ENCODE data around the gene ADAM22.

ADAM22 gene

GRCh38 chr7:88111954-88112471 lies 178.0 kb downstream of the ADAM22 start:
- Mint-ChIP-seq H3K4me1 (ENCODE audit: low read depth) (no peaks in the 10 kb centered on the region), H3K27ac (no peak overlapping the region), H3K4me3 (no peak overlapping the region), H3K9me3 (no peaks in the 10 kb centered on the region), H3K27me3 (ENCODE audit: low read depth) (no peaks in the 10 kb centered on the region), H3K36me3 (ENCODE audit: low read depth) (no peaks in the 10 kb centered on the region)
- DNase-seq (ENCODE audit: low spot score), result no peak

- Mint-ChIP-seq H3K27me3 (ENCODE audit: low read depth) (no peaks in the 10 kb centered on the region), H3K27ac (no peak overlapping the region)
Observed at GRCh38 chr7:88115258-88115796, 181.3 kb downstream of the ADAM22 start.

GRCh38 chr7:88115816-88116215 lies 181.8 kb downstream of the ADAM22 start:
- Mint-ChIP-seq H3K36me3 (ENCODE audit: low read depth) (no peaks in the 10 kb centered on the region), H3K27me3 (ENCODE audit: low read depth) (no peaks in the 10 kb centered on the region), H3K27ac (no peak overlapping the region), H3K9me3 (no peaks in the 10 kb centered on the region), H3K4me1 (ENCODE audit: low read depth) (no peaks in the 10 kb centered on the region), H3K4me3 (no peak overlapping the region)
- no peak for DNase-seq (ENCODE audit: low spot score)

More at GRCh38 chr7:88115258-88115796, 181.3 kb downstream of the ADAM22 start:
- H3K36me3 Mint-ChIP-seq (ENCODE audit: low read depth), result no peaks in the 10 kb centered on the region
- DNase-seq (ENCODE audit: low spot score), result no peak
- H3K4me3 Mint-ChIP-seq, result no peak overlapping the region
- no peaks in the 10 kb centered on the region for H3K4me1 Mint-ChIP-seq (ENCODE audit: low read depth)
- H3K9me3 Mint-ChIP-seq, result no peaks in the 10 kb centered on the region

- no peak overlapping the region for H3K27ac Mint-ChIP-seq
- H3K9me3 Mint-ChIP-seq, result no peaks in the 10 kb centered on the region
- no peaks in the 10 kb centered on the region for H3K4me1 Mint-ChIP-seq (ENCODE audit: low read depth)
- no peak for DNase-seq (ENCODE audit: low spot score)
- H3K36me3 Mint-ChIP-seq (ENCODE audit: low read depth), result no peaks in the 10 kb centered on the region
- H3K27me3 Mint-ChIP-seq (ENCODE audit: low read depth), result no peaks in the 10 kb centered on the region
- H3K4me3 Mint-ChIP-seq, result no peak overlapping the region
Observed at GRCh38 chr7:88116235-88116795, 182.3 kb downstream of the ADAM22 start.

GRCh38 chr7:88117325-88117724 lies 183.3 kb downstream of the ADAM22 start:
- Mint-ChIP-seq H3K4me3 (no peak overlapping the region), H3K4me1 (ENCODE audit: low read depth) (no peaks in the 10 kb centered on the region), H3K27me3 (ENCODE audit: low read depth) (no peaks in the 10 kb centered on the region), H3K9me3 (no peaks in the 10 kb centered on the region), H3K27ac (no peak overlapping the region), H3K36me3 (ENCODE audit: low read depth) (no peaks in the 10 kb centered on the region)
- no peak for DNase-seq (ENCODE audit: low spot score)

- no peak overlapping the region for H3K27ac Mint-ChIP-seq
- DNase-seq (ENCODE audit: low spot score), result no peak
- no peak overlapping the region for H3K4me3 Mint-ChIP-seq
- H3K36me3 Mint-ChIP-seq (ENCODE audit: low read depth), result no peaks in the 10 kb centered on the region
- H3K27me3 Mint-ChIP-seq (ENCODE audit: low read depth), result peaks cover 2% of the 10 kb centered on the region
- H3K4me1 Mint-ChIP-seq (ENCODE audit: low read depth), result no peaks in the 10 kb centered on the region
- H3K9me3 Mint-ChIP-seq, result no peaks in the 10 kb centered on the region
Observed at GRCh38 chr7:88121335-88121734, 187.3 kb downstream of the ADAM22 start.

GRCh38 chr7:88127637-88128290 lies 193.7 kb downstream of the ADAM22 start:
- H3K27me3 Mint-ChIP-seq (ENCODE audit: low read depth), result peaks cover 2% of the 10 kb centered on the region
- H3K36me3 Mint-ChIP-seq (ENCODE audit: low read depth), result no peaks in the 10 kb centered on the region
- no peak for DNase-seq (ENCODE audit: low spot score)
- H3K27ac Mint-ChIP-seq, result no peak overlapping the region
- H3K9me3 Mint-ChIP-seq, result no peaks in the 10 kb centered on the region
- no peak overlapping the region for H3K4me3 Mint-ChIP-seq
- H3K4me1 Mint-ChIP-seq (ENCODE audit: low read depth), result no peaks in the 10 kb centered on the region

GRCh38 chr7:88132725-88133124 lies 198.7 kb downstream of the ADAM22 start:
- H3K4me1 Mint-ChIP-seq (ENCODE audit: low read depth), result no peaks in the 10 kb centered on the region
- no peak for DNase-seq (ENCODE audit: low spot score)
- no peak overlapping the region for H3K27ac Mint-ChIP-seq
- H3K9me3 Mint-ChIP-seq, result no peaks in the 10 kb centered on the region
- H3K27me3 Mint-ChIP-seq (ENCODE audit: low read depth), result no peaks in the 10 kb centered on the region
- no peak overlapping the region for H3K4me3 Mint-ChIP-seq
- no peaks in the 10 kb centered on the region for H3K36me3 Mint-ChIP-seq (ENCODE audit: low read depth)

GRCh38 chr7:88140947-88141346 lies 206.9 kb downstream of the ADAM22 start:
- no peaks in the 10 kb centered on the region for H3K36me3 Mint-ChIP-seq (ENCODE audit: low read depth)

GRCh38 chr7:88141479-88141878 lies 207.4 kb downstream of the ADAM22 start:
- Mint-ChIP-seq H3K4me3 (no peak overlapping the region), H3K36me3 (ENCODE audit: low read depth) (no peaks in the 10 kb centered on the region), H3K27ac (no peak overlapping the region), H3K4me1 (ENCODE audit: low read depth) (no peaks in the 10 kb centered on the region), H3K27me3 (ENCODE audit: low read depth) (no peaks in the 10 kb centered on the region), H3K9me3 (no peaks in the 10 kb centered on the region)
- no peak for DNase-seq (ENCODE audit: low spot score)

More at GRCh38 chr7:88140947-88141346, 206.9 kb downstream of the ADAM22 start:
- Mint-ChIP-seq H3K9me3 (no peaks in the 10 kb centered on the region), H3K4me1 (ENCODE audit: low read depth) (no peaks in the 10 kb centered on the region), H3K27me3 (ENCODE audit: low read depth) (no peaks in the 10 kb centered on the region), H3K4me3 (no peak overlapping the region), H3K27ac (no peak overlapping the region)
- DNase-seq (ENCODE audit: low spot score), result no peak

GRCh38 chr7:88141953-88142352 lies 207.9 kb downstream of the ADAM22 start:
- no peak for DNase-seq (ENCODE audit: low spot score)

GRCh38 chr7:88146616-88147015 lies 212.6 kb downstream of the ADAM22 start:
- no peak overlapping the region for H3K27ac Mint-ChIP-seq

More at GRCh38 chr7:88141953-88142352, 207.9 kb downstream of the ADAM22 start:
- no peak overlapping the region for H3K27ac Mint-ChIP-seq
- H3K9me3 Mint-ChIP-seq, result no peaks in the 10 kb centered on the region
- no peaks in the 10 kb centered on the region for H3K27me3 Mint-ChIP-seq (ENCODE audit: low read depth)
- no peak overlapping the region for H3K4me3 Mint-ChIP-seq
- no peaks in the 10 kb centered on the region for H3K36me3 Mint-ChIP-seq (ENCODE audit: low read depth)
- no peaks in the 10 kb centered on the region for H3K4me1 Mint-ChIP-seq (ENCODE audit: low read depth)

GRCh38 chr7:88147341-88147740 lies 213.3 kb downstream of the ADAM22 start:
- Mint-ChIP-seq H3K9me3 (no peaks in the 10 kb centered on the region), H3K27me3 (ENCODE audit: low read depth) (no peaks in the 10 kb centered on the region), H3K4me1 (ENCODE audit: low read depth) (no peaks in the 10 kb centered on the region), H3K27ac (no peak overlapping the region), H3K4me3 (no peak overlapping the region), H3K36me3 (ENCODE audit: low read depth) (no peaks in the 10 kb centered on the region)
- no peak for DNase-seq (ENCODE audit: low spot score)

More at GRCh38 chr7:88146616-88147015, 212.6 kb downstream of the ADAM22 start:
- no peak overlapping the region for H3K4me3 Mint-ChIP-seq
- H3K36me3 Mint-ChIP-seq (ENCODE audit: low read depth), result no peaks in the 10 kb centered on the region
- no peaks in the 10 kb centered on the region for H3K27me3 Mint-ChIP-seq (ENCODE audit: low read depth)
- DNase-seq (ENCODE audit: low spot score), result no peak
- H3K4me1 Mint-ChIP-seq (ENCODE audit: low read depth), result no peaks in the 10 kb centered on the region
- H3K9me3 Mint-ChIP-seq, result no peaks in the 10 kb centered on the region

- H3K4me3 Mint-ChIP-seq, result no peak overlapping the region
- H3K4me1 Mint-ChIP-seq (ENCODE audit: low read depth), result no peaks in the 10 kb centered on the region
- no peaks in the 10 kb centered on the region for H3K9me3 Mint-ChIP-seq
- no peaks in the 10 kb centered on the region for H3K36me3 Mint-ChIP-seq (ENCODE audit: low read depth)
- H3K27ac Mint-ChIP-seq, result no peak overlapping the region
- no peak for DNase-seq (ENCODE audit: low spot score)
- no peaks in the 10 kb centered on the region for H3K27me3 Mint-ChIP-seq (ENCODE audit: low read depth)
Observed at GRCh38 chr7:88147949-88148348, 213.9 kb downstream of the ADAM22 start.
